DOHH2 (cell line): ENCODE measurements around the gene TRAK1.

Experiments used
- H3F3A ChIP-seq: fragments of 200-600 bp; sonication (generic), shearing (Covaris generic); 2 replicates; pipeline ENCODE4 v1.6.0; 2016; ENCODE audit warnings: antibody characterized with exemption, mild to moderate bottlenecking; ENCODE audit not compliant: control insufficient read depth, insufficient read depth
- H3K27ac ChIP-seq: fragments of 200-600 bp; sonication (generic); 2 replicates; pipeline ENCODE4 v1.5.1; 2014; ENCODE audit warnings: low read depth, mild to moderate bottlenecking, low read length, moderate library complexity
- H3K27me3 ChIP-seq: fragments of 200-600 bp; sonication (generic); 2 replicates; pipeline ENCODE4 v1.6.1; 2014; ENCODE audit warnings: mild to moderate bottlenecking, low read length, mixed read lengths; ENCODE audit not compliant: control insufficient read depth
- H3K36me3 ChIP-seq: fragments of 200-600 bp; sonication (generic); 2 replicates; pipeline ENCODE4 v1.6.1; 2014; ENCODE audit warnings: mild to moderate bottlenecking, low read length, moderate library complexity, mixed read lengths; ENCODE audit not compliant: control insufficient read depth
- H3K4me1 ChIP-seq: fragments of 200-600 bp; sonication (generic); 2 replicates; pipeline ENCODE4 v1.6.1; 2014; ENCODE audit warnings: mild to moderate bottlenecking, low read length, mixed read lengths; ENCODE audit not compliant: control insufficient read depth
- H3K4me2 ChIP-seq: fragments of 200-600 bp; sonication (generic); 2 replicates; pipeline ENCODE4 v1.6.0; 2014; ENCODE audit warnings: mild to moderate bottlenecking, low read length, moderate library complexity
- H3K4me3 ChIP-seq: fragments of 200-600 bp; sonication (generic); 2 replicates; pipeline ENCODE4 v1.5.1; 2014; ENCODE audit warnings: mild to moderate bottlenecking, low read length, mixed read lengths
- H3K79me2 ChIP-seq: fragments of 200-600 bp; sonication (generic); 2 replicates; pipeline ENCODE4 v1.6.1; 2014; ENCODE audit warnings: mild to moderate bottlenecking, low read length, mixed read lengths; ENCODE audit not compliant: control insufficient read depth
- H3K9me2 ChIP-seq: fragments of 200-600 bp; sonication (generic); replicated peaks from 2 replicates; pipeline ENCODE4 v1.6.1; 2014; ENCODE audit warnings: mild to moderate bottlenecking, low read length, mixed read lengths; ENCODE audit not compliant: control insufficient read depth
- H3K9me3 ChIP-seq: fragments of 200-600 bp; sonication (generic); 2 replicates; pipeline ENCODE4 v1.6.1; 2014; ENCODE audit warnings: antibody characterized with exemption, low read length, mixed read lengths; ENCODE audit not compliant: control insufficient read depth, insufficient read depth
- H4K20me1 ChIP-seq: fragments of 200-600 bp; sonication (generic); 2 replicates; pipeline ENCODE4 v1.6.0; 2014; ENCODE audit warnings: low read depth, mild to moderate bottlenecking, antibody characterized with exemption, low read length, moderate library complexity; ENCODE audit not compliant: control insufficient read depth, insufficient read depth
- EZH2phosphoT487 ChIP-seq: fragments of 200-600 bp; sonication (generic); IDR thresholded peaks from 2 replicates; pipeline ENCODE4 v1.6.1; 2017; ENCODE audit warnings: borderline replicate concordance, mild to moderate bottlenecking, antibody characterized with exemption, low read length, moderate library complexity, mixed read lengths
- TF ChIP-seq, protein P1 (sequence below): fragments of 200-600 bp; sonication (generic); IDR thresholded peaks from one replicate; pipeline ENCODE4 v1.5.1; 2014; ENCODE audit warnings: antibody characterized with exemption, mild to moderate bottlenecking, low read depth, low read length; ENCODE audit not compliant: poor library complexity, severe bottlenecking

Gene TRAK1

GRCh38 chr3:42127226-42127625 lies 36.1 kb downstream of the TRAK1 start:
- no peaks in the 10 kb centered on the region for H3K27me3 ChIP-seq
- no peak for TF ChIP-seq EZH2phosphoT487
- TF ChIP-seq, protein P1, sequence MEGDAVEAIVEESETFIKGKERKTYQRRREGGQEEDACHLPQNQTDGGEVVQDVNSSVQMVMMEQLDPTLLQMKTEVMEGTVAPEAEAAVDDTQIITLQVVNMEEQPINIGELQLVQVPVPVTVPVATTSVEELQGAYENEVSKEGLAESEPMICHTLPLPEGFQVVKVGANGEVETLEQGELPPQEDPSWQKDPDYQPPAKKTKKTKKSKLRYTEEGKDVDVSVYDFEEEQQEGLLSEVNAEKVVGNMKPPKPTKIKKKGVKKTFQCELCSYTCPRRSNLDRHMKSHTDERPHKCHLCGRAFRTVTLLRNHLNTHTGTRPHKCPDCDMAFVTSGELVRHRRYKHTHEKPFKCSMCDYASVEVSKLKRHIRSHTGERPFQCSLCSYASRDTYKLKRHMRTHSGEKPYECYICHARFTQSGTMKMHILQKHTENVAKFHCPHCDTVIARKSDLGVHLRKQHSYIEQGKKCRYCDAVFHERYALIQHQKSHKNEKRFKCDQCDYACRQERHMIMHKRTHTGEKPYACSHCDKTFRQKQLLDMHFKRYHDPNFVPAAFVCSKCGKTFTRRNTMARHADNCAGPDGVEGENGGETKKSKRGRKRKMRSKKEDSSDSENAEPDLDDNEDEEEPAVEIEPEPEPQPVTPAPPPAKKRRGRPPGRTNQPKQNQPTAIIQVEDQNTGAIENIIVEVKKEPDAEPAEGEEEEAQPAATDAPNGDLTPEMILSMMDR: peak; percentile 34
- H4K20me1 ChIP-seq: no peaks in the 10 kb centered on the region
- H3K9me3 ChIP-seq: no peaks in the 10 kb centered on the region
- H3K27ac ChIP-seq: peak overlapping the region; percentile 99
- no peaks in the 10 kb centered on the region for H3K9me2 ChIP-seq
- peaks cover 78% of the 10 kb centered on the region for H3K79me2 ChIP-seq
- peaks cover 90% of the 10 kb centered on the region for H3K4me1 ChIP-seq
- H3K36me3 ChIP-seq: peaks cover 73% of the 10 kb centered on the region
- H3K4me2 ChIP-seq: peak overlapping the region; percentile 93
- peak overlapping the region; percentile 63 for H3K4me3 ChIP-seq
- H3F3A ChIP-seq: peaks cover 31% of the 10 kb centered on the region

DNA sequence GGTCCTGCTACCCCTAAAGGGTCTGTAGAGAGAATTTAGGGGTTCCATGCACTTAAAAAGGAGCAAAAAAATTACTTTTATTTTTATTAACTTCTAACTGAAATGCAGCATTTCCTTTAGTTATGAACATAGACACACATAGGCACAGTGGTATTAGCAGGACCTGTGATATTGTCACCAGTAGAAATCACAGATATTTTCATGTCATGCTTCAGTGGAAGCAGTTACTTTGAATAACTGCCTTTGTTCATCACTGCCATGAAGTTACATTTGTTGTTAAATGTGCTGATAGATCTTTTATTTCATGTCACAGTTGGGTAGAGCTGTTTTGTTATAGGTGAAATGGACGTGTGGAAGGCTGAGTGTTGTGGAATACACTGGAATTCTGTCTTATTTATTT lies 37.4 kb downstream of the TRAK1 start:
- no peaks in the 10 kb centered on the region for H4K20me1 ChIP-seq
- peaks cover 88% of the 10 kb centered on the region for H3K4me1 ChIP-seq
- H3K4me3 ChIP-seq: peak overlapping the region; percentile 63
- H3K27me3 ChIP-seq: no peaks in the 10 kb centered on the region
- peak overlapping the region; percentile 99 for H3K27ac ChIP-seq
- H3K36me3 ChIP-seq: peaks cover 73% of the 10 kb centered on the region
- TF ChIP-seq, protein P1: no peak
- no peak for TF ChIP-seq EZH2phosphoT487
- H3K79me2 ChIP-seq: peaks cover 78% of the 10 kb centered on the region
- H3K9me3 ChIP-seq: no peaks in the 10 kb centered on the region
- peaks cover 31% of the 10 kb centered on the region for H3F3A ChIP-seq
- peak overlapping the region; percentile 93 for H3K4me2 ChIP-seq
- no peaks in the 10 kb centered on the region for H3K9me2 ChIP-seq

- Histone ChIP-seq H3K4me3 (peak overlapping the region; percentile 63), H3K27me3 (no peaks in the 10 kb centered on the region), H3F3A (peaks cover 31% of the 10 kb centered on the region), H3K4me1 (peaks cover 82% of the 10 kb centered on the region), H3K36me3 (peaks cover 65% of the 10 kb centered on the region), H3K27ac (peak overlapping the region; percentile 99), H3K9me3 (no peaks in the 10 kb centered on the region), H3K79me2 (peaks cover 73% of the 10 kb centered on the region), H4K20me1 (no peaks in the 10 kb centered on the region), H3K4me2 (peak overlapping the region; percentile 93), H3K9me2 (no peaks in the 10 kb centered on the region)
- TF ChIP-seq EZH2phosphoT487: no peak
- TF ChIP-seq, protein P1: no peak
These were observed 38.1 kb downstream of the TRAK1 start for GRCh38 chr3:42129014-42129953.
